Measurements from ENCODE around the gene MYB.

MYB gene

DNA sequence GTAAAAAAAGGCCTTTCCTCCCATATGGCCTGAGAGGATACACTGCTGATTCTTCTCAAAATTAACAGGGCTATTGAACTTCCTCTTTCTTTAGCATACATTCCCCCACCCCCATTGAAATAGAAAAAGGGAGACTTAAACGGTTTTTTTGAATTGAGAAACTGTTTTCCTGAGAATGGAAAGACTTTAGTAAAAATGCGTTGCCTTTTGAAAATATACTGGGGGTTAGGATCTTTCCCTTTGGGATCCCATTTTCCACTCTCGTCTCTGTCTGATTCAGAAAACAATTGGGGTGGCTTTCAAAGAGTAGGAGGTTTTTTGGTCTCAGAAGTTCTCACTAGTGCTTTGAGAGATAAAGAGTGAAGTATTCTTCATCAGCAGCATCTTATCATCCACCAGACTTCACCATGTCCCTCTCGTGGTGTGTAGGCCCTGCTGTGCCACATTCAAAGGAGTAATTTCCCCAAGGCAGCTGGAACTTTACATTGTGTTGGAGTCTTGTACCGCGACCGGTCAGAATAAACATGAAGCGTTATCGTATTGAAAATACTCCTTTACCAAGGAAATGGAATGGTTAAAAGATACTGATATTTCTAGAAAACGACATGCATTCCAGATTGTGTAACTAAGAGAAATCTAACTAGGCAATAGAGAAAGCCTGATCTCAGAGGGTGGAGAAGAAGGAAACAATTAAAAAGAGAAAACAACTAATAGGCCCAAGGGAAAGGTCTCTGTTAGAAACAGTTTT is 10.6 kb downstream of the MYB start:
- DNase-seq: no peak

GRCh38 chr6:135192256-135193174 is 11.4 kb downstream of the MYB start:
- no peak for DNase-seq

DNA sequence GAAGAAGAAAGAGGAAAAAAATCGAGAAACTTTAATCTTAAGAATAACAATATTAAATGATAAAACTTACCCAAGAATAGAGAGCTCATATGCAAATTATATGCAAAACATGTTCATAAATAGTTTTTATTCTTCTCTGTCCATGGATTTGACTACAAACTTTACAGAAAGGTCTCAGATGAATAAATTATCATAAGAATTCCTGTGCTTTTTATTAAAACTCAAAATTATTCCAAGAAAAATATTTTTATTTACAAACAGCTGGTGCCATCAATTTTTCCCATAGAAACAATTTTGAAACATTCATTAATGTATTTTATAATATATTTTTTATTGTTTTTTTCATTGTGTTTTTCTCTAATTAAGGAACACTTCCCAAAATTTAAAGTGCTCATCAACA is 12.1 kb downstream of the MYB start:
- no peak for DNase-seq

GRCh38 chr6:135195041-135195440 is 13.9 kb downstream of the MYB start:
- no peak for DNase-seq

DNA sequence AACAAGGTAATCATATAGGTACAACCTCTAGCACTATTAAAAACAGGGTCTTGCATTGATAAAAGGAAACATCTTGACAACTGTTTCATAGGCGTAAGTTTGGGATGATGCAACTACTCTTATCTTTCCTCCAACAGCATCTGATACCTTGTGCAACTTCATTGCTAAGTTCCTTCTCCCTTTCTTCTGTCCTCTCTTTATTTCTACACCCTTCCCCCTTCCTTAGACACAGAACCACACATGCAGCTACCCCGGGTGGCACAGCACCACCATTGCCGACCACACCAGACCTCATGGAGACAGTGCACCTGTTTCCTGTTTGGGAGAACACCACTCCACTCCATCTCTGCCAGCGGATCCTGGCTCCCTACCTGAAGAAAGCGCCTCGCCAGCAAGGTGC is 14.4 kb downstream of the MYB start:
- DNase-seq: no peak

GRCh38 chr6:135196739-135197510 is 15.8 kb downstream of the MYB start:
- DNase-seq: no peak

- DNase-seq: no peak
Measured at GRCh38 chr6:135202836-135203235, 21.7 kb downstream of the MYB start.

GRCh38 chr6:135204951-135205350 is 23.8 kb downstream of the MYB start:
- no peak for DNase-seq

DNA sequence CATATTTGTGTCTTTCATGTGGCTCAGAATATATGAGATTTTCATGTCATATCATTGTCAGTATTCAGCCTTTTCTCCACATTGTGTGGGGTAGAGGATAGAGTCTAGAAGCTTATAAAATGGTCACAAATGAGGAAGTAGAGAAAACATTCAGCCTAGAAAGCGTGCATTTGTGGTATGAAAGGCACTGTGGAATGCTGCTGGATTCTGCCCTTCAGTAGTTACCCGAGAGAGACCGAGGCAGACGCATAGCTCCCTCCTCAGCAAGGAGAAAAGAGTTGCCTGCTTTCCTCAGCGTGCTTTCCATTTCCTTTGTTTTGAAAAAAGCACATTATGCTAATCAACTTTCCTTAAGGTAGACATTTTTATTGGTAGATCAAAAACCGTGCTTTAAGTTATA is 28.7 kb downstream of the MYB start:
- no peak for DNase-seq

GRCh38 chr6:135210632-135211305 is 29.7 kb downstream of the MYB start:
- DNase-seq: no peak

- DNase-seq: no peak
Measured at GRCh38 chr6:135211306-135211702, 30.2 kb downstream of the MYB start.

- DNase-seq: no peak
Measured at GRCh38 chr6:135212020-135212806, 31.1 kb downstream of the MYB start.

DNA sequence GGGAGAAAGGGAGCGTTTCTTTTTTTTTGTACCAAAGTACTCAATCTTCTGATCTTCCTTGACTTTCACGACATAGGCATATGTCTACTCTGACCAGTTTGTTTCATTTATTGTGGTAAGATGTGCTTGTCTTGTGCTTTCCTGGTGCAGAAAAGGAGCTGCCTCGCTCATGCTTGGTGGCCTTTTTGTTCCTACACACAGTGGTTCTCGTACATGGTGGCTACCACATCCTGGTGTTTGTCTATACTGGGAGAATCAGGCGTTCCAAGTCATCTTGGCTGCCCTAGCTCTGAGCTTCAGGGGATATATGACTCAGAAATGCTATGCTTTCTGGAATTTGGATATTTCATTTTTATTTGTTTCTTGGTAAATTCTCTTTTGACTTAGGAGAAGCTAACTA is 31.8 kb downstream of the MYB start:
- DNase-seq: no peak

DNA sequence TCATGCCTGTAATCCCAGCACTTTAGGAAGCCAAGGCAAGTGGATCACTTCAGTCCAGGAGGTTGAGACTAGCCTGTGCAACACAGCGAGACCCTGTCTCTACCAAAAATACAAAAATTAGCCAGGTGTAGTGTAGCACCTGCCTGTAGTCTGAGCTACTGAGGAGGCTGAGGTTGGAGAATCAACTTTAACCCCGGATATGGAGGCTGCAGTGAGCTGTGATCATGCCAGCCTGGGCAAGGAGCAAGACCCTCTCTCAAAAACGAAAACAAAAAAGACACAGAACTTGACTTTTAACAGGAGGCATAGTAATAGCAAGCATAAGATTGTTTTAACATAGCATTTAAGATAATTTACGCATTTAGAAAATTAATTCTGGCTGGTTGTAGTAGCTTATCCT is 32.5 kb downstream of the MYB start:
- no peak for DNase-seq

GRCh38 chr6:135215160-135215559 is 34.1 kb downstream of the MYB start:
- no peak for DNase-seq

- no peak for DNase-seq
Measured at GRCh38 chr6:135215563-135215962, 34.5 kb downstream of the MYB start.

- no peak for DNase-seq
Measured at GRCh38 chr6:135217663-135218062, 36.6 kb downstream of the MYB start.

DNA sequence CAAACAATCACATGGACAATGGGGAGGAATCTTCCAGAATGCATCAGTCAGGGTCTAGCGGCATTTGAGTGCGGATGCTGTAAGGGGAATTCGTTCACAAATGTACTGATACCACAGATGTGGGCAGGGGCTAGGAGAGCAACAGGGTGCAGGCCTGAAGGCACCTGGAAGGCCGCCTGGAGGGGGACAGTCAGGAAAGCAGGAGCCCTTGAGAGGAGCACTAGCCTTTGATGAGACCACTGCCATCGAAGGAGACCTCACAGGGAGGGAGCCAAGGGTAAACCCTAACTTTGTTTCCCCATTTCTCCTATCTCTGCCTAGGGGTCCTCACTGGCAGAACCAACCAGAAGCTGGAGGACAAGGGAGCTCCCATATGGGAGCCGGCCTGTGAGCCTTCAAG is 38.2 kb downstream of the MYB start:
- no peak for DNase-seq

GRCh38 chr6:135221042-135221441 is 39.9 kb downstream of the MYB start:
- DNase-seq: no peak

DNA sequence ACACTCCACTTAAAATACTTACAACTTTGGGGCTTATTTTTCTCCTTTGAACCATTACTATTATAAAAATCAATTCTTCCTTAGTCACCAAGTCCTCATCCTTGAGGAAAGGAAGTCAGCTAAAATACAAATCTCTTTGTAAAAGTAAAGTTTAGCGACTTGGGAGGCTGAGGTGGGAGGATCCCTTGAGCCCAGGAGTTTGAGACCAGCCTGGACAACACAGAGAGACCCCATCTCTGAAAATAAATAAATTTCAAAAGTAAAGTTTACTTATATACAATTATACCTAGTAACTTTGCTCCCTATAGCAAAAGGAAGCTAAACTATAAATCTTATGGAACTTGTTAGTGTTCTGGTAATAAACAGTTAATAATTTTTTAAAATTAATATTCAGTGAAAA is 40.4 kb downstream of the MYB start:
- DNase-seq: no peak

DNA sequence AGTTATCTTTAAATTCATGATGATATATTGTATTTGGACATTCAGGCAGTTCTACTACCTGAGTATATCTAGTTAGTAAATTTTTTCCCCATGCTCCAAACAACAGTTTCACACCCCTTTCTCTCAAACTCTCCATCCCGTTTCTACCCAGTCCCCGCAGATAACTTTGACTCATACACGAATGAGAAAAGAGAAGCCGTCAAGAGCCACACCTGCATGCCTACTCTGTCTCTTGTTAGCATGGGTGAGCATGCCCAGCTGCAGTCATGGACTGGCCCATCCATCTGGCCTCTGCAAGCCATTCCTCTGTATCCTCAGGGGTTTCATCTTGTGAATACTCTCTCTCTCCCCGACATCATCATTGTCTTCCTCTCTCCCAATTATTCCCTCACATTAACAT is 41.5 kb downstream of the MYB start:
- DNase-seq: no peak

DNA sequence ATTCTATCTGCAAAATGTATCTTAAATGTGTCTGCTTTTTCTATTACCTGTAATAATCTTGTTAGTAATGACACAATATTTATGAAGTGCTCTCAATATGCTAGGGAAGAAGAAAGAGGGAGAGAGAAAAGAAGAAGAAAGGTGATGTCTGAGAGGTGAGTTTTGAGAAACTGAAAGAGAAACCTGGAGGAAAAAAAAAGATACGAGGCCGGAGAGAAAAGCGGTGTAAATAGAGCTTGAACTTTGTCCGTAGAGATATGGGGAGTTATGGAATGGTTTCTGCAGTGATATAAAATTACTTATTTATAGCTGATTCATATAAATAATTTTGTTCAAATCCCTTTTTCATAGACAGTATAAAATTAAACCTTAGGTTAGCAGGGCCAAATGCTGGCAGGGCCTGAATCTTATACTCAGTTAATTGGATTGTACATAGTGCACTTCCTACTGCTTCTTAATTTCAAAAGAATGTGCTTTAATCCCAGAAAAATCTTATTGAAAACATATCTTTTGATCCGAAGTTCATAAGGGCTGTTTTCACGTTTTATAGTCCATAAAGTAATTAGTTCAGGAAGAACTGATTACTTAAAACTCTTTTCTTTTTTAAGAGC is 43.0 kb downstream of the MYB start:
- DNase-seq: no peak
